CD4-positive, alpha-beta T cell treated with Interleukin-6 at 100 ng/mL for 8 hours (primary cell): ENCODE results near the gene ADSS1.

Experiments
- DNase-seq: peaks from one replicate; pipeline ENCODE4 v3.0.0-alpha.2; 2020; ENCODE audit warnings: mixed read lengths, low spot score

Gene ADSS1

GRCh38 chr14:104795781-104796686, 72.0 kb downstream of the ADSS1 start:
- DNase-seq: peak; percentile 57

- DNase-seq: no peak
These were observed 72.7 kb downstream of the ADSS1 start for GRCh38 chr14:104796687-104797081.
